GM18861 (cell line): Measurements from ENCODE around the gene MAGEA3.
"Not testable (repeated sequence)": the region's sequence is repeated elsewhere in the genome, so short reads cannot be mapped to it uniquely, and the experiment has no call there.

Experiments used
- ATAC-seq: cut with Tn5 transposase; IDR thresholded peaks from one replicate; pipeline ENCODE4 v1.9.1; 2021; ENCODE audit not compliant: unreplicated experiment

Gene MAGEA3

DNA sequence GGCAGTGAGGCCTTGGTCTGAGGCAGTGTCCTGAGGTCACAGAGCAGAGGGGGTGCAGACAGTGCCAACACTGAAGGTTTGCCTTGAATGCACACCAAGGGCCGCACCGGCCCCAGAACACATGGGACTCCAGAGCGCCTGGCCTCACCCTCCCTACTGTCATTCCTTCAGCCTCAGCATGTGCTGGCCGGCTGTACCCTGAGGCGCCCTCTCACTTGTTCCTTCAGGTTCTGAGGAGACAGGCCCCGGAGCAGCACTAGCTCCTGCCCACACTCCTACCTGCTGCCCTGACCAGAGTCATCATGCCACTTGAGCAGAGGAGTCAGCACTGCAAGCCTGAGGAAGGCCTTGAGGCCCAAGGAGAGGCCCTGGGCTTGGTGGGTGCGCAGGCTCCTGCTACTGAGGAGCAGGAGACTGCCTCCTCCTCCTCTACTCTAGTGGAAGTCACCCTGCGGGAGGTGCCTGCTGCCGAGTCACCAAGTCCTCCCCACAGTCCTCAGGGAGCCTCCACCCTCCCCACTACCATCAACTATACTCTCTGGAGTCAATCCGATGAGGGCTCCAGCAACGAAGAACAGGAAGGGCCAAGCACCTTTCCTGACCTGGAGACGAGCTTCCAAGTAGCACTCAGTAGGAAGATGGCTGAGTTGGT is 37.4 kb downstream of the MAGEA3 start:
- no peak for ATAC-seq

DNA sequence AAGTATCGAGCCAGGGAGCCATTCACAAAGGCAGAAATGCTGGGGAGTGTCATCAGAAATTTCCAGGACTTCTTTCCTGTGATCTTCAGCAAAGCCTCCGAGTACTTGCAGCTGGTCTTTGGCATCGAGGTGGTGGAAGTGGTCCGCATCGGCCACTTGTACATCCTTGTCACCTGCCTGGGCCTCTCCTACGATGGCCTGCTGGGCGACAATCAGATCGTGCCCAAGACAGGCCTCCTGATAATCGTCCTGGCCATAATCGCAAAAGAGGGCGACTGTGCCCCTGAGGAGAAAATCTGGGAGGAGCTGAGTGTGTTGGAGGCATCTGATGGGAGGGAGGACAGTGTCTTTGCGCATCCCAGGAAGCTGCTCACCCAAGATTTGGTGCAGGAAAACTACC is 37.9 kb downstream of the MAGEA3 start:
- ATAC-seq = not testable (repeated sequence)

DNA sequence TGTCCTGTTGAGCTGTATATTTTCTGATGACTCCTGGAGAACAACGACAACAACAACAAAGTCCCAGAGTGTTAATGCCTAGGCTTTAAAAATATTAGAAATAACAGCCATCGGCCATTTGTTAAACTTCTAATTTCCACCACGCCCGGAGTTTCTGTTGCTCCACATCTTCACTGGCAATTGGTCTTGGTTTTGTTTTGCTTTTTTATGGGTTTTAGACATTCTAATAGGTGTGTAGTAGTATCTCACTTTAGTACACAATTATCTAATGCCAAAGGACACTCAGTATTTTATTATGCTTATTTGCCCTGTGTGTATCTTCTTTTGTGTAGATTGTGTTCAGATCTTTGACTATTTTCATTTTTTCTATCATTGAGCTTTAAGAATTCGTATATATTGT is 40.0 kb downstream of the MAGEA3 start:
- ATAC-seq = no peak
